A549 (cell line): ENCODE measurements around the gene CDIP1.

ENCODE experiments used
- CHD2 ChIP-seq: fragments of 150-350 bp; IDR thresholded peaks from 2 replicates; pipeline ENCODE4 v1.6.1; 2014; ENCODE audit warnings: low read length; ENCODE audit not compliant: partially characterized antibody
- EP300 ChIP-seq, 2 experiments: fragments of >200 bp; sonication (Bioruptor Twin); formaldehyde crosslinking; IDR thresholded peaks; 2 replicates in 1 of 2; 3 replicates in 1 of 2; pipeline ENCODE4 v1.6.1; 2016 to 2017
- FOSL2 ChIP-seq, 2 experiments: fragments of 450-650 bp in 1 of 2; fragments of >200 bp in 1 of 2; sonication (Bioruptor Twin) in 1 of 2; formaldehyde crosslinking; IDR thresholded peaks; 2 replicates each; pipeline versions ENCODE4 v1.5.0 to v1.6.1; 2016 to 2020; ENCODE audit warnings: mild to moderate bottlenecking in 1 of 2, moderate library complexity in 1 of 2
- HOXA7 ChIP-seq: fragments of 250-450 bp; sonication (Bioruptor Pico); IDR thresholded peaks from 2 replicates; pipeline ENCODE4 v1.5.0; 2020; ENCODE audit warnings: mild to moderate bottlenecking, moderate library complexity
- MAZ ChIP-seq: fragments of 150-350 bp; IDR thresholded peaks from 2 replicates; pipeline ENCODE4 v1.6.1; 2014; ENCODE audit warnings: antibody characterized with exemption, low read depth, low read length, borderline replicate concordance
- TF ChIP-seq, protein P1 (sequence below): fragments of >200 bp; sonication (Bioruptor Twin); formaldehyde crosslinking; IDR thresholded peaks from 3 replicates; pipeline ENCODE4 v1.5.1; 2016

GRCh38 chr16:4496305-4496704 lies 42.3 kb downstream of the CDIP1 start:
- no peak for TF ChIP-seq CHD2
- TF ChIP-seq, protein P1, sequence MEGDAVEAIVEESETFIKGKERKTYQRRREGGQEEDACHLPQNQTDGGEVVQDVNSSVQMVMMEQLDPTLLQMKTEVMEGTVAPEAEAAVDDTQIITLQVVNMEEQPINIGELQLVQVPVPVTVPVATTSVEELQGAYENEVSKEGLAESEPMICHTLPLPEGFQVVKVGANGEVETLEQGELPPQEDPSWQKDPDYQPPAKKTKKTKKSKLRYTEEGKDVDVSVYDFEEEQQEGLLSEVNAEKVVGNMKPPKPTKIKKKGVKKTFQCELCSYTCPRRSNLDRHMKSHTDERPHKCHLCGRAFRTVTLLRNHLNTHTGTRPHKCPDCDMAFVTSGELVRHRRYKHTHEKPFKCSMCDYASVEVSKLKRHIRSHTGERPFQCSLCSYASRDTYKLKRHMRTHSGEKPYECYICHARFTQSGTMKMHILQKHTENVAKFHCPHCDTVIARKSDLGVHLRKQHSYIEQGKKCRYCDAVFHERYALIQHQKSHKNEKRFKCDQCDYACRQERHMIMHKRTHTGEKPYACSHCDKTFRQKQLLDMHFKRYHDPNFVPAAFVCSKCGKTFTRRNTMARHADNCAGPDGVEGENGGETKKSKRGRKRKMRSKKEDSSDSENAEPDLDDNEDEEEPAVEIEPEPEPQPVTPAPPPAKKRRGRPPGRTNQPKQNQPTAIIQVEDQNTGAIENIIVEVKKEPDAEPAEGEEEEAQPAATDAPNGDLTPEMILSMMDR, result no peak
- TF ChIP-seq MAZ, result no peak
- TF ChIP-seq FOSL2 (IDR thresholded peaks at IDR 0.05), result no peak
- TF ChIP-seq FOSL2 (CRISPR knock-in tag; IDR thresholded peaks at IDR 0.05), result no peak; the same call in 1 of the 2 replicates
- no peak for TF ChIP-seq EP300 (IDR thresholded peaks at IDR 0.05)
- TF ChIP-seq HOXA7 (CRISPR knock-in tag), result no peak
